Effector memory CD8-positive, alpha-beta T cell (primary cell): ENCODE results near the gene VSX2.
A peak's percentile ranks its signal among the peaks of the same experiment; 100 is the strongest.

Experiments used
- ATAC-seq: fragments of 150-1000 bp; cut with Tn5 transposase; replicated peaks from 2 replicates; pipeline ENCODE4 v1.10.0; 2021; ENCODE audit warnings: mild to moderate bottlenecking, moderate library complexity
- DNase-seq, 3 experiments: peaks; one replicate each; pipeline ENCODE4 v3.0.0; 2021
- H3K27ac Mint-ChIP-seq, 2 donors: one replicate each; pipeline ENCODE4 v1.8.0; 2022; ENCODE audit warnings: mild to moderate bottlenecking in 2 of 2, mixed read lengths in 2 of 2, moderate library complexity in 2 of 2
- H3K27me3 Mint-ChIP-seq, 2 donors: one replicate each; pipeline ENCODE4 v1.8.0; 2022; ENCODE audit warnings: mixed read lengths in 2 of 2
- H3K36me3 Mint-ChIP-seq: one replicate; pipeline ENCODE4 v1.8.0; 2022; ENCODE audit warnings: mild to moderate bottlenecking, moderate library complexity, mixed read lengths; ENCODE audit not compliant: insufficient read depth
- H3K4me1 Mint-ChIP-seq, 2 donors: one replicate each; pipeline ENCODE4 v1.8.0; 2022; ENCODE audit warnings: low read depth in 2 of 2, mixed read lengths in 2 of 2
- H3K4me3 Mint-ChIP-seq, 2 donors: one replicate each; pipeline ENCODE4 v1.8.0; 2022; ENCODE audit warnings: mild to moderate bottlenecking in 2 of 2, mixed read lengths in 2 of 2, moderate library complexity in 2 of 2
- H3K9me3 Mint-ChIP-seq, 2 donors: one replicate each; pipeline ENCODE4 v1.8.0; 2022; ENCODE audit warnings: mixed read lengths in 2 of 2
- total RNA-seq, 9 experiments: gene quantifications; one replicate each; lab custom pipeline; 2026; lab: John Stamatoyannopoulos, UW

The VSX2 gene
- 0 to 0.11 (median 0) reads per million in 9 experiments for total RNA-seq

- Mint-ChIP-seq H3K27ac (no peak within 1 kb of the TSS), H3K4me1 (peaks cover 14 to 17% of the 10 kb centered on the region in 2 donors), H3K4me3 (peak within 1 kb of the TSS; percentile 69 to 75), H3K36me3 (peaks cover 3% of the 10 kb centered on the region), H3K27me3 (peaks cover 75 to 94% of the 10 kb centered on the region in 2 donors), H3K9me3 (no peaks in the 10 kb centered on the region)
- DNase-seq (no peak), ATAC-seq (no peak)
Observed at GRCh38 chr14:74238974-74239847, at the start of gene VSX2. TSS of gene VSX2 (plus strand) at chr14:74239449. CDS start at chr14:74239562, 113 bp downstream.

DNA sequence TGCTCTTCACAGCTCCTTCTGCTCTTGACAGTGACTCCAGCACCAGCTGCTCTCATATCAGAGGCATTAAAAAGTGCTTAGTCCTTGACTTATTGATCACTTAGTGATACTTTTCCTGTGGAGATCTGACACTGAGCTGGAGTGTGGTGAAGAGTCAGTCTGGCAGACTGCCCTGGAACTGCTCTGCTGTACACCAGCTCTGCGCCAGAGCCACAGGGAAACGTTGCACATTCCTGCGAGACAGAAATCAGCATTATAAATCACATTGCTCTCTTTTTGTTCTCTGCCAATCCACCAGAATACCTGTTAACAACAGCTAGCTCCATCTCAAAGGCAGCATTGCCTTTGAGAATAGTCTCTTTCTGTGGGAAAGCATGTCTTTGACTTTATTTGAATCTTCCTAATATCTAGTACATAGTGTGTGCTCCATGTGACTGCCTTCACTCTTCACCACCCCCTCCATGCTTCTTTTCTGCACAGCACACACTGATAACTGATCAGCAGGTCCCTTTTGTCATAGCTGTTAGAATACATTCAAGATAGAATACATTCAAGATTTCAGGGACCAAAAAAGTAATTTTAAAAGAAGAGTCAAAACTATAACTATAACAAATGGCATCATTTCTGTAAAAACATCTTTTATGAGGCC, 48.2 kb upstream of the VSX2 start:
- DNase-seq: no peak
- no peaks in the 10 kb centered on the region for H3K9me3 Mint-ChIP-seq
- no peak overlapping the region for H3K27ac Mint-ChIP-seq
- peaks cover 6% of the 10 kb centered on the region for H3K36me3 Mint-ChIP-seq
- no peak overlapping the region for H3K4me3 Mint-ChIP-seq
- H3K27me3 Mint-ChIP-seq: no peaks in the 10 kb centered on the region
- no peak for ATAC-seq
- no peaks in the 10 kb centered on the region for H3K4me1 Mint-ChIP-seq

DNA sequence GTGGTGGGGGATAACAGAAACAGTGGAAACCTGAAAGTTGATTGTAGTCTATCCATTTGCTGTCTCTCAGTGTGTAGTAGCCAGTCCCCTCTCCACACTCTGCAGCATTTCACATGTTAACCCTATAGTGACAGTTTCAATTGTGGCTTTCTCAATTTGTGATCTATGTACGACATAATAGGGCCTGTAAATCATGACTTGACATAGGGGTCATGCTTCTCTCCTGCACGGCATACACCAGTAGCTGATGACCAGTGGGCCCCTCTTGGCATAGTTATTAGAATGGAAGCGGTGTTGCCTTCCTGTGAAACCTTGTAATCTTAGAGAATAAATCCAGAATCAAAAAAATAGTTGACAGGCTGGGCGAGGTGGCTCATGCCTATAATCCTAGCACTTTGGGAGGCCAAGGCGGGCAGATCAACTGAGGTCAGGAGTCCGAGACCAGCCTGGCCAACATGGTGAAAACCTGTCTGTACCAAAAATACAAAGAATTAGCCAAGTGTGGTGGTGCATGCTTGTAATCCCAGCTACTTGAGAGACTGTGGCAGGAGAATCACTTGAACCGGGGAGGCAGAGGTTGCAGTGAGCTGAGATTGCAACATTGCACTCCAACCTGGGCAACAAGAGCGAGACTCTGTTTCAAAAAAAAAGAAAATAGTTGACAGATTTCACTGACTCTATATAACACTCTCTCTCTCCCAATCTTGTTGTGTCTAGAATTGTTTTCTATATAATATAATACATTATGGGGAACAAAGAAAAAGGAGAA, 44.6 kb upstream of the VSX2 start:
- Mint-ChIP-seq H3K9me3 (no peaks in the 10 kb centered on the region), H3K27ac (no peak overlapping the region), H3K4me1 (no peaks in the 10 kb centered on the region), H3K36me3 (peaks cover 12% of the 10 kb centered on the region), H3K4me3 (no peak overlapping the region), H3K27me3 (no peaks in the 10 kb centered on the region)
- no peak for ATAC-seq
- DNase-seq: no peak

- ATAC-seq (no peak), DNase-seq (no peak)
- peaks cover 9% of the 10 kb centered on the region for H3K36me3 Mint-ChIP-seq
- no peaks in the 10 kb centered on the region for H3K4me1 Mint-ChIP-seq
- H3K9me3 Mint-ChIP-seq: no peaks in the 10 kb centered on the region
- no peak overlapping the region for H3K4me3 Mint-ChIP-seq
- no peaks in the 10 kb centered on the region for H3K27me3 Mint-ChIP-seq
- H3K27ac Mint-ChIP-seq: no peak overlapping the region
Observed at GRCh38 chr14:74195623-74196022, 43.6 kb upstream of the VSX2 start.

GRCh38 chr14:74198441-74199234, 40.6 kb upstream of the VSX2 start:
- no peak overlapping the region for H3K4me3 Mint-ChIP-seq
- DNase-seq: no peak
- peaks cover 13% of the 10 kb centered on the region for H3K36me3 Mint-ChIP-seq
- no peaks in the 10 kb centered on the region for H3K9me3 Mint-ChIP-seq
- peak overlapping the region in 1 of 2 donors; percentile 28 for H3K27ac Mint-ChIP-seq
- no peak for ATAC-seq
- no peaks in the 10 kb centered on the region for H3K27me3 Mint-ChIP-seq
- no peaks in the 10 kb centered on the region for H3K4me1 Mint-ChIP-seq

DNA sequence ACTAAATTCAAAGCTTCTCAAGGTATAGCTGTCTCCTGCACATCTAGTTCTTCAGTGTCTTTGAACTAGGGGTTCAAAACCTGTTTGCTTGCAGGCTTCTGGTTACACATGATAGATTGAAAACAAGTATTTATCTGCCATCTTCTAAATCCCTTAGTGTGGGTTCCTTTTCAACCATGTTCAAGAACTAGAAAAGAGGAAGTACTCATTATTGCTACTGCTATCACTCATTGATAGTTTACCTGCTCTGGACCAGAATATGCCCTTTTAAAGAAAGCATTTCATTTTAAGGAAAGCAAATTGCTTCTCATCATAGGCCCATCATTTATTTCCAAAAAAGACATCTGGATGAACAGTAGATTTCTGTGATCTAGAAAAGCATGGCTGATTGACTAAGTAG, 37.1 kb upstream of the VSX2 start:
- no peaks in the 10 kb centered on the region for H3K27me3 Mint-ChIP-seq
- ATAC-seq: no peak
- H3K4me3 Mint-ChIP-seq: no peak overlapping the region
- H3K4me1 Mint-ChIP-seq: no peaks in the 10 kb centered on the region
- H3K27ac Mint-ChIP-seq: no peak overlapping the region
- peaks cover 13% of the 10 kb centered on the region for H3K36me3 Mint-ChIP-seq
- no peak for DNase-seq
- H3K9me3 Mint-ChIP-seq: no peaks in the 10 kb centered on the region

GRCh38 chr14:74203639-74204038, 35.6 kb upstream of the VSX2 start:
- Mint-ChIP-seq H3K27me3 (peaks cover 0 to 3% of the 10 kb centered on the region in 2 donors), H3K9me3 (no peaks in the 10 kb centered on the region), H3K4me1 (no peaks in the 10 kb centered on the region), H3K36me3 (peaks cover 12% of the 10 kb centered on the region), H3K4me3 (no peak overlapping the region), H3K27ac (no peak overlapping the region)
- no peak for DNase-seq
- no peak for ATAC-seq

DNA sequence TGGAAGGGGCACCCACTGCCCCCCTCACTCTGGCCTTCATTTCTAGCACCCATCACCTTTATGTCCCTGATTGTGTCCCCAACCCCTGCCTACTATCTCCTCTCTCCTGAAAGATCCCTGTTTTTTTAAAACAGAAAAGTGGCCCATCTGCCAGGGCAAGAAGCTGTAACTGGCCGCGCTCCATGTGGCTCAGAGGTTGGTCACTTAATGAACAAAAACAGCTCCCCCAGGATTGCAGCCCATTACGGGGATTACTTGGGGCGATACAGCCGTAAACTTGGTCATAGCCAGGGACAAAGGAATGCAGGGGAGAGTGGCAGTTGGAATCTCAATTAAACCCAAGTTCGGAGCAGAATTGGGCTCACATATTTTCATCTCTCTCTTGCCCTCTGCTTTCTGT, 34.8 kb upstream of the VSX2 start:
- ATAC-seq: no peak
- H3K27ac Mint-ChIP-seq: no peak overlapping the region

GRCh38 chr14:74205882-74206281, 33.4 kb upstream of the VSX2 start:
- Mint-ChIP-seq H3K27me3 (peaks cover 0 to 10% of the 10 kb centered on the region in 2 donors), H3K36me3 (peaks cover 7% of the 10 kb centered on the region), H3K27ac (no peak overlapping the region), H3K4me1 (no peaks in the 10 kb centered on the region), H3K9me3 (no peaks in the 10 kb centered on the region), H3K4me3 (no peak overlapping the region)
- no peak for ATAC-seq
- no peak for DNase-seq

More for the DNA sequence above, 34.8 kb upstream of the VSX2 start:
- DNase-seq: no peak
- Mint-ChIP-seq H3K4me1 (no peaks in the 10 kb centered on the region), H3K9me3 (no peaks in the 10 kb centered on the region), H3K4me3 (no peak overlapping the region), H3K27me3 (peaks cover 0 to 10% of the 10 kb centered on the region in 2 donors), H3K36me3 (peaks cover 7% of the 10 kb centered on the region)

DNA sequence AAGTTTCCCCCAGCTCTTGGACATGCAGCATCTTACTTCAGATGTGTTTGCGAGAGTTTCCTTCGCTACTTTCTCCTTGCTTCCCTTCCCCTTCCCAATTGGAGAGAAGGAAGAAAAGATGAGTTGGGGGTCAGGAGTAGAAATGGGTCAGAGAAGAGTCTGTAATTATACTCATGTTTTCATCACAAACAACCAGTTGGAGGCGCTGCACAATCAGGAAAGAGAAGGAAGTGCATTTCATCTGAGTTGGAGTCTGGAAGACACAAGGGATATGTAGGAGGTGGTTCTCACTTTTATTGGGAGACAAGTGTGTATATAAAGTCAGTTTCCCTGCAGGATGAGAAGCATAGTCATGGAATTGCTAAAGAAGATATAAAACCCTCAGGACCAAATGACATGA, 31.3 kb upstream of the VSX2 start:
- Mint-ChIP-seq H3K27ac (no peak overlapping the region), H3K4me3 (no peak overlapping the region), H3K27me3 (peaks cover 0 to 10% of the 10 kb centered on the region in 2 donors), H3K4me1 (no peaks in the 10 kb centered on the region), H3K36me3 (peaks cover 5% of the 10 kb centered on the region), H3K9me3 (no peaks in the 10 kb centered on the region)
- ATAC-seq: no peak
- no peak for DNase-seq

GRCh38 chr14:74208642-74209041, 30.6 kb upstream of the VSX2 start:
- DNase-seq: no peak
- H3K4me3 Mint-ChIP-seq: no peak overlapping the region
- H3K4me1 Mint-ChIP-seq: no peaks in the 10 kb centered on the region
- H3K27me3 Mint-ChIP-seq: peaks cover 0 to 12% of the 10 kb centered on the region in 2 donors
- H3K36me3 Mint-ChIP-seq: no peaks in the 10 kb centered on the region
- no peak for ATAC-seq
- no peak overlapping the region for H3K27ac Mint-ChIP-seq
- H3K9me3 Mint-ChIP-seq: no peaks in the 10 kb centered on the region

DNA sequence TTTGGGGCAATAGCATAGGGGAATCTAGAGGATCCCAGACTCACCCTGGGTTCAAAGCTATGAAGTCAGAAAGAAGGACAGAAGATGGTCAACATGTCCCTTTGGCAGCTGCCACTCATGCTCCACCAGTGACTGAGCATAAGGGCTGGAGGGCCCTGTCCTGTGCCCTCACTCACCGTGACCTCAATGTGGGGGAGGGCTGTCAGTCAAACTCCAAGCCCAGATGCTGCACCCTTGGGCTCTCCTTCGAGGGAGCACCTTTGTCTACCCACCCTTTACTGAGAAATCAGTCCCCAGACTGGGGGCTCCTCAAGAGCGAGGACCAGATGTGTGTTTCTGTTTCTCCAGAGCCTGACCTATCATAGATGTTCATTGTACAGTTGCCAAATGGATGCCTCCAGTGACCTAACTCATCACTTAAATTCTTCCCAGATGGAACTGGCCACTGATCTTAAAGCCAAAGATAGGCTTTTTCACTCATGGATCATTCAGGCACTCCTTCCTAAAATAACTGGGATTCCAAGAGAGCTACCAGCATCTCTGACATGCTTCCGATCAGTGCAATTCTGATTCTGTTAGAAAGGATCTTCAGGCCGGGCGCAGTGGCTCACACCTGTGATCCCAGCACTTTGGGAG, 27.2 kb upstream of the VSX2 start:
- ATAC-seq: no peak
- H3K27ac Mint-ChIP-seq: no peak overlapping the region
- H3K27me3 Mint-ChIP-seq: peaks cover 0 to 32% of the 10 kb centered on the region in 2 donors
- no peaks in the 10 kb centered on the region for H3K36me3 Mint-ChIP-seq
- DNase-seq: no peak
- no peaks in the 10 kb centered on the region for H3K4me1 Mint-ChIP-seq
- H3K9me3 Mint-ChIP-seq: no peaks in the 10 kb centered on the region
- no peak overlapping the region for H3K4me3 Mint-ChIP-seq
